Osteoblast (primary cell): ENCODE results near the gene ANO4. TPM values are rescaled to one million over a fixed set of nuclear protein-coding genes. Genes with fewer than 3 reads are reported as not detected.
"Not testable (repeated sequence)": the region's sequence is repeated elsewhere in the genome, so short reads cannot be mapped to it uniquely, and the experiment has no call there.

Experiments used
- DNase-seq: peaks from one replicate; pipeline ENCODE4 v3.0.0; 2011; ENCODE audit warnings: low spot score, mixed read lengths; ENCODE audit not compliant: insufficient read length; ENCODE audit errors: missing footprints
- H2AFZ ChIP-seq: 2 replicates; pipeline ENCODE4 v1.6.0; 2011; ENCODE audit warnings: mild to moderate bottlenecking, low read length
- H3K27ac ChIP-seq: 2 replicates; pipeline ENCODE4 v1.5.1; 2011; ENCODE audit warnings: mild to moderate bottlenecking, low read depth, low read length, moderate library complexity
- H3K27me3 ChIP-seq: 2 replicates; pipeline ENCODE4 v1.6.0; 2012; ENCODE audit warnings: mild to moderate bottlenecking, control low read depth, inconsistent platforms, low read length, moderate library complexity; ENCODE audit not compliant: insufficient read depth
- H3K36me3 ChIP-seq: 2 replicates; pipeline ENCODE4 v1.5.1; 2011; ENCODE audit warnings: mild to moderate bottlenecking, low read length, control low read depth, moderate library complexity; ENCODE audit not compliant: insufficient read depth
- H3K4me1 ChIP-seq: 2 replicates; pipeline ENCODE4 v1.5.1; 2011; ENCODE audit warnings: mild to moderate bottlenecking, low read length, control low read depth, moderate library complexity; ENCODE audit not compliant: insufficient read depth
- H3K4me2 ChIP-seq: 2 replicates; pipeline ENCODE4 v1.6.0; 2011; ENCODE audit warnings: mild to moderate bottlenecking, low read length; ENCODE audit not compliant: insufficient read depth
- H3K4me3 ChIP-seq: fragments of 200-600 bp; sonication (generic); 3 replicates; pipeline ENCODE4 v1.5.1; 2012; ENCODE audit warnings: mild to moderate bottlenecking, low read length, inconsistent platforms; ENCODE audit not compliant: insufficient read depth
- H3K79me2 ChIP-seq: 2 replicates; pipeline ENCODE4 v1.6.0; 2012; ENCODE audit warnings: mild to moderate bottlenecking, low read length, control low read depth, inconsistent platforms; ENCODE audit not compliant: insufficient read depth
- H3K9me3 ChIP-seq: 2 replicates; pipeline ENCODE4 v1.5.1; 2011; ENCODE audit warnings: low read depth, low read length, control low read depth
- H4K20me1 ChIP-seq: 2 replicates; pipeline ENCODE4 v1.6.0; 2012; ENCODE audit warnings: mild to moderate bottlenecking, low read length, control low read depth; ENCODE audit not compliant: insufficient read depth
- total RNA-seq: library from RNA; depleted of rRNA; stranded (reverse); fragments of >200 nt; gene quantifications from 2 replicates; pipeline ENCODE4 v1.2.3, GENCODE V29; 2012
- TF ChIP-seq, protein P1 (sequence below): IDR thresholded peaks from 2 replicates; pipeline ENCODE4 v1.5.1; 2011; ENCODE audit warnings: mild to moderate bottlenecking, low read depth, low read length, moderate library complexity; ENCODE audit errors: extremely low read depth

The ANO4 gene
- total RNA-seq, 1 donor = not detected

- Histone ChIP-seq H3K4me3 (no peak overlapping the region), H3K27me3 (no peaks in the 10 kb centered on the region), H3K27ac (no peak overlapping the region), H3K4me2 (no peak overlapping the region), H2AFZ (no peak overlapping the region), H3K9me3 (no peaks in the 10 kb centered on the region), H3K4me1 (no peaks in the 10 kb centered on the region), H3K79me2 (no peaks in the 10 kb centered on the region), H3K36me3 (no peaks in the 10 kb centered on the region), H4K20me1 (no peaks in the 10 kb centered on the region)
- no peak for DNase-seq
- TF ChIP-seq, protein P1, sequence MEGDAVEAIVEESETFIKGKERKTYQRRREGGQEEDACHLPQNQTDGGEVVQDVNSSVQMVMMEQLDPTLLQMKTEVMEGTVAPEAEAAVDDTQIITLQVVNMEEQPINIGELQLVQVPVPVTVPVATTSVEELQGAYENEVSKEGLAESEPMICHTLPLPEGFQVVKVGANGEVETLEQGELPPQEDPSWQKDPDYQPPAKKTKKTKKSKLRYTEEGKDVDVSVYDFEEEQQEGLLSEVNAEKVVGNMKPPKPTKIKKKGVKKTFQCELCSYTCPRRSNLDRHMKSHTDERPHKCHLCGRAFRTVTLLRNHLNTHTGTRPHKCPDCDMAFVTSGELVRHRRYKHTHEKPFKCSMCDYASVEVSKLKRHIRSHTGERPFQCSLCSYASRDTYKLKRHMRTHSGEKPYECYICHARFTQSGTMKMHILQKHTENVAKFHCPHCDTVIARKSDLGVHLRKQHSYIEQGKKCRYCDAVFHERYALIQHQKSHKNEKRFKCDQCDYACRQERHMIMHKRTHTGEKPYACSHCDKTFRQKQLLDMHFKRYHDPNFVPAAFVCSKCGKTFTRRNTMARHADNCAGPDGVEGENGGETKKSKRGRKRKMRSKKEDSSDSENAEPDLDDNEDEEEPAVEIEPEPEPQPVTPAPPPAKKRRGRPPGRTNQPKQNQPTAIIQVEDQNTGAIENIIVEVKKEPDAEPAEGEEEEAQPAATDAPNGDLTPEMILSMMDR = no peak
These were observed 320.8 kb downstream of the ANO4 start for GRCh38 chr12:101115326-101115725.

DNA sequence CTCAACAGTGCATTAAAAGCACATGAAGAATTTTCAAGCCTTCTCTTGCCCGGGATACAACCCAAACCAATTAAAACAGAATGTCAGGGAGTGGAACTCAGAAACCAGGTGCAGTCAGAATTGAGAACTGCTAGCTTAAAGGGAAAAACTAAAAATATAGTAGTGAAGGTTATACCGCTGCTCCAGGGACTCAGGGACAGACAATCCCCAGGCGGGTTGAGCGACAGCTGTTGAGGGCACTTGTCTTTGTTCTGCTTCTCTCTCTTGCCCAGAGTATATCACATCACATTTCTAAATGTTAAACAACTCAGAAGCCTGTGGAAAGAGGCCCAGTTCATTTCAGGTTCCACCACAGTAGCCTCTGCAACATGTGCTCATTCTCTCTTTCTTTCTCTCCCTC lies 322.3 kb downstream of the ANO4 start:
- no peaks in the 10 kb centered on the region for H3K4me1 ChIP-seq
- H3K4me2 ChIP-seq = no peak overlapping the region
- no peaks in the 10 kb centered on the region for H3K27me3 ChIP-seq
- TF ChIP-seq, protein P1 = no peak
- H2AFZ ChIP-seq = no peak overlapping the region
- DNase-seq = no peak
- H3K4me3 ChIP-seq = no peak overlapping the region
- no peaks in the 10 kb centered on the region for H4K20me1 ChIP-seq
- H3K27ac ChIP-seq = no peak overlapping the region
- no peaks in the 10 kb centered on the region for H3K36me3 ChIP-seq
- no peaks in the 10 kb centered on the region for H3K9me3 ChIP-seq
- no peaks in the 10 kb centered on the region for H3K79me2 ChIP-seq

DNA sequence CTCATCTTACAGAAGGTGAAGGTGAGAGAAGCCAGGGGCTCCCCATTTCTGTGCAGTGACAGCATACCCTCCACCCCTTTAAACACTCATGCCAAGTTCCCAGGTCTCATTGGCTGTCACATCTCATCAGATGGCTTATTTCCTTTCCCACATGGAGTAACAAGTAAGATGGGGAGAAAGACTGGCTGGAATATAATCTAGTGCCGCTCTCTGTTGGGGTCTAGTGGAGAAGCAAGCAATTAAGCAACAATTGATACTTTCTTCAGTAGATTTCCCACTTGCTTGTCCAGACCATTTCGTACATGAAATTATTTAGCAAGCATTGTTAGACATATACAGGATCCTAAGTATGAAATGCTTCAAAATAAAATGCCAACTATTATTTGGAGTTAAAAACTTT lies 323.3 kb downstream of the ANO4 start:
- DNase-seq = no peak
- no peak overlapping the region for H3K4me2 ChIP-seq
- H3K36me3 ChIP-seq = no peaks in the 10 kb centered on the region
- no peak overlapping the region for H3K27ac ChIP-seq
- no peaks in the 10 kb centered on the region for H4K20me1 ChIP-seq
- no peak overlapping the region for H3K4me3 ChIP-seq
- H3K4me1 ChIP-seq = no peaks in the 10 kb centered on the region
- no peaks in the 10 kb centered on the region for H3K79me2 ChIP-seq
- no peak overlapping the region for H2AFZ ChIP-seq
- H3K9me3 ChIP-seq = no peaks in the 10 kb centered on the region
- TF ChIP-seq, protein P1 = no peak
- no peaks in the 10 kb centered on the region for H3K27me3 ChIP-seq

- peak; percentile 47 for DNase-seq
- Histone ChIP-seq H3K4me2 (no peak overlapping the region), H2AFZ (peak overlapping the region; percentile 50), H3K79me2 (no peaks in the 10 kb centered on the region), H3K27ac (no peak overlapping the region), H3K27me3 (no peaks in the 10 kb centered on the region), H3K9me3 (no peaks in the 10 kb centered on the region), H3K4me1 (no peaks in the 10 kb centered on the region), H4K20me1 (no peaks in the 10 kb centered on the region), H3K36me3 (no peaks in the 10 kb centered on the region), H3K4me3 (no peak overlapping the region)
- TF ChIP-seq, protein P1 = no peak
These were observed 333.1 kb downstream of the ANO4 start for GRCh38 chr12:101127521-101128219.

DNA sequence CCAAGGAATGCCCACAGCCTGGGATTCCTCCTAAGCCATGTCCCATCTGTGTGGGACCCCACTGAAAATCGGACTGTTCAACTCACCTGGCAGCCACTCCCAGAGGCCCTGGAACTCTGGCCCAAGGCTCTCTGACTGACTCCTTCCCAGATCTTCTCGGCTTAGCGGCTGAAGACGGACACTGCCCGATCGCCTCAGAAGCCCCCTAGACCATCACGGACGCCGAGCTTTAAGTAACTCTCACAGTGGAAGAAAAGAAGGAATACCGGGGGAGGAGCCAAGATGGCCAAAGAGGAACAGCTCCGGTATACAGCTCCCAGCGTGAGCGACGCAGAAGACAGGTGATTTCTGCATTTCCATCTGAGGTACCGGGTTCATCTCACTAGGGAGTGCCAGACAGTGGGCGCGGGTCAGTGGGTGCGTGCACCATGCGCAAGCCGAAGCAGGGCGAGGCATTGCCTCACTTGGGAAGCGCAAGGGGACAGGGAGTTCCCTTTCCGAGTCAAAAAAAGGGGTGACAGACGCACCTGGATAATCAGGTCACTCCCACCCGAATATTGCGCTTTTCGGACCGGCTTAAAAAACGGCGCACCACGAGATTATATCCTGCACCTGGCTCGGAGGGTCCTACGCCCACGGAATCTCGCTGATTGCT lies 351.3 kb downstream of the ANO4 start:
- not testable (repeated sequence) for H3K4me3 ChIP-seq, H3K4me1 ChIP-seq, H3K4me2 ChIP-seq, H3K27me3 ChIP-seq, H3K79me2 ChIP-seq, H4K20me1 ChIP-seq, H3K27ac ChIP-seq, H3K36me3 ChIP-seq, H3K9me3 ChIP-seq, DNase-seq, H2AFZ ChIP-seq
